HG03280 (cell line): ENCODE results near the gene DSTN.

Experiments
- ATAC-seq: cut with Tn5 transposase; IDR thresholded peaks from one replicate; pipeline ENCODE4 v1.9.1; 2021; ENCODE audit warnings: mild to moderate bottlenecking, moderate library complexity; ENCODE audit not compliant: unreplicated experiment

The DSTN gene

DNA sequence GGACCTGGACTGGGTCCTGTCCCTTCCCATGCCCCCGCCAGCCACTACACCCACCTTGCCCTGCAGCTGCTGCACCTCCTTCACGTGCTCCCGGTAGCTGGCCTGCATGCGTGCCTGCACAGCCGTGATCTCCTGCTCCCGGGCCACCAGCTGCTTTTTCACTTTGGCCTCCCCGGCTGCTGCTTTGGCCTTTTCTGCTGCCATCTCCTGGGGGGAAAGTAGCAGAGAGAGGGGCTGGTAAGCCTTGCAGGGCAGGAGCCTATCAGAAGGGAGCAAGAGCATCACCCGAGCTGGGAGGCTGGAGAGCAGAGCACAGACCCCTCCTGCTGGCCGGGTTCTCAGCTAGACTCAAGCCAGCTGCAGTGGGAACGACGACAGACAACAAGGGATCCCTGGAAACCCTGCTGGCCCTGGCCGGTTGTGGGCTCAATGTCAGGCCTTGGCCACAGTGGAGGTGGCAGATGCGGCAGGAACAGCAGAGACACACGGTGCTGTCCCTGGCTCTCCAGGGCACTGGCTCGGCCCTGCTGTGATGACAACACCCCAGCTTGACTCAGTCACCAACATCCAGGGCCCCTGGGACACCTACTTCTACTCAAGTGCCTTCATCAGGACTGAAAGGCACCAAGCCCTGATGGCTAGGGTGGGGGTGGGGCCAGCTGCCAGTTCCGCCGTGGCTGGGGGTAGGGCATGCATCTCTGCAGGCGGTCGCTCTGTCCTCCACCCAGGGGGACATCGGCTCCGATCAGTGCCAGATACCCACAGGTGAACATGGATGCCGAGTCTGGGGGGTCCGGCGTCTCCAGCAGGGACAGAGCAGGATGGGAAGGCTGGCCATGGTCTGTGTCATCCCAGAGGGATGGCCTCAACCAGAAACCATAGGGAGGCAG is 66.9 kb downstream of the DSTN start:
- no peak for ATAC-seq

GRCh38 chr20:17637413-17637780 is 67.5 kb downstream of the DSTN start:
- no peak for ATAC-seq

GRCh38 chr20:17637985-17638640 is 68.2 kb downstream of the DSTN start:
- ATAC-seq, result no peak

DNA sequence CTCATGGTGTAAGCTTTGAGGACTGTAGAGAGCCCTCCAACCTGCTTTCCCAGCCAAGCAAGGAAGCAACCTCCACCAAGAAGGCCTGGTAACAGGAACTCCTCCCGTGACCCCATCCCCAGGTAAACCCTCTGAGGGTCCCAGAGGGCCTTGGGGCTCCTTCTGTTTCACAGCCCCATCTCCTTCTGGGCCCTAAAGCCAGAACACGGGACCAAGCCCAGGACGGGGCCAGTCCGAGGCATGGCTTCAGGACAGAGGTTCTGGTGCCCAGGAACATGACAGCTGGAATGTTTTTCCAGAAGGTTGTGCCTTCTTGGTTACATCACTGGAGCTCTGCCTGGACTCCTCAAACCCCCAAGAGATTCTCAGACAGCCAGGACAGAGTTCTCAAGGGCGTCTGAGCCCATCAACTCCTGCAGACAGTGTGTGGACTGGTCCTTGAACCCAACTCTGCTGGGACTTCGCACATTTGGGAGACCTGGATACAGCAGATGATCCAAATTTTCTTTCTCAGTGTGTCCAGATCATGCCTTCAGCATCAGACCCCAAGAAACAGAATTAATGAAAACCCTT is 69.0 kb downstream of the DSTN start:
- ATAC-seq, result no peak

DNA sequence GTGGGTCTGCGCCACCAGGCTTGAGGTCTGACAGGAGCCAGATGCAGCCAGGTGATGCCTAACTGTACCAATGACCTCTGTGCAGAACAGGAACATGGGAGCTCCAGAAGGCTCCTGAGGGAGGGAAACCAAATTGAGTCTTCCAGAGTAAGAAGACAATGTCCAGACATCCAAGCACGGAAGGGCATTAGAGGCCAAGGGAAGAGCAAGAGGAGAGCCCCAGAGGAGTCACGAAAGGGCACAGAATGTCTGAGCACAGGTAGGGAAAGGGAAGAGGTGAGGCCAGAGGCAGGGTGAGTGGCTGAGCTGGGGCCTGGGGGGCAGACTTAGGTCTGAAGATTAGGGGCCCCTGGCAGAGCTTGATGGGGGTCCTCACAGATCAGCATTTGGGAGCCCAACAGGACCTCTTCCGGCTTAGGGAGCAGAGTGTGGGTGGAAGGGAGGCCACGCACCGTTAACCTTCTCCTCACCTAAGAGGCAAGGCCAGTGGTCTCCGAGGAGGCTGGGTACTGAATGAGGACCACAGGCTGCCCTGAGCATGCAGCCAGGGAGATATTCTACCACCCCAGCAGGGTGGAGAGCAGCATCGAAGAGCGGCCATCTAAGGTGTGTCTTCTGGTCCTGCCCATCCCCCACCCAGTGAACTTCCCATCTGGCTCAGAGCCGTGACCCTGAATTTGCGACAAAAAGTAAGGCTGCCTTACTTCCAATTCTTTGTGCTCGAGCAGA is 70.4 kb downstream of the DSTN start:
- ATAC-seq, result no peak

GRCh38 chr20:17640875-17641378 is 71.1 kb downstream of the DSTN start:
- ATAC-seq, result no peak

- no peak for ATAC-seq
These were observed 71.7 kb downstream of the DSTN start for GRCh38 chr20:17641520-17641964.

GRCh38 chr20:17641993-17642392 is 72.1 kb downstream of the DSTN start:
- no peak for ATAC-seq

DNA sequence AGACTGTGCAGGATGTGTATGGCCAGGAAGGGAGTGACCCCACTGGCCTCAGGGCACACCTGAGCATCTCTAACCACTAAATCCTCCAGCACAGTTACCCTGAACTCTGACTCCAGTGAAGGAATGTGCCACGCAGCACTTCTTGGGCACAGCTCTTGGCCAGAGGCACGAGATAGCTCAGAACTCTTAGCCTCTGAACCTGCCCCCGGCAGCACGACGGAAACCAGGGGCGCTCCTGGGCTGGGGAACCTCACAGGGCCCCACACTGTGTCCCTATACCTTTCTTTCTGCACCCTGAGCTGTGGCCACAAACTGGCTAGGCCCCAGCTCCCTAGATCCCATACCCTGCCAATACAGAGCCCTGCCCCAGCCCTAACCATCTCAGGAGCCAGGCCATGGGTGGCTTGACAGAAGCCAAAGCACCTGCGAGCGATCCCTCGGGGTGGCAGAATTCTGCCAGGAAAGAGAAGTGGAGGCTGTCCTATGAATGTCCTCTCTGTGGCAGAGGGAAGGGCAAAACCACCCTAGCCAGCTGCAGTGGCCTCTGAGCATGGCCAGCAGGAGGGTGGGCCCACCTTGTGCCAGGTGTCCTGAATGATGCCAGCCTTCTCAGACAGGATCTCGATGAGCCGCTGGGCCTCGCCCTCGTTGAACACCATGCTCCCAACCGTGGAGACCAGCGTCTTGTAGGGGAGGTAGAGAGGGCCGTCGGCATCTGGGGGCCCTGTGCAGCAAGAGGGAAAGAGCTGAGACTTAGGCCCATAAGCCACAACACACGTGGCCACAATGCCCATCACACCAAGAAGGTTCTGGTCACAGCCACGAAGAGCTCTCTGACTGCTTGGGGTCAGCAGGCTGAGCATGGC is 72.8 kb downstream of the DSTN start:
- ATAC-seq, result no peak

DNA sequence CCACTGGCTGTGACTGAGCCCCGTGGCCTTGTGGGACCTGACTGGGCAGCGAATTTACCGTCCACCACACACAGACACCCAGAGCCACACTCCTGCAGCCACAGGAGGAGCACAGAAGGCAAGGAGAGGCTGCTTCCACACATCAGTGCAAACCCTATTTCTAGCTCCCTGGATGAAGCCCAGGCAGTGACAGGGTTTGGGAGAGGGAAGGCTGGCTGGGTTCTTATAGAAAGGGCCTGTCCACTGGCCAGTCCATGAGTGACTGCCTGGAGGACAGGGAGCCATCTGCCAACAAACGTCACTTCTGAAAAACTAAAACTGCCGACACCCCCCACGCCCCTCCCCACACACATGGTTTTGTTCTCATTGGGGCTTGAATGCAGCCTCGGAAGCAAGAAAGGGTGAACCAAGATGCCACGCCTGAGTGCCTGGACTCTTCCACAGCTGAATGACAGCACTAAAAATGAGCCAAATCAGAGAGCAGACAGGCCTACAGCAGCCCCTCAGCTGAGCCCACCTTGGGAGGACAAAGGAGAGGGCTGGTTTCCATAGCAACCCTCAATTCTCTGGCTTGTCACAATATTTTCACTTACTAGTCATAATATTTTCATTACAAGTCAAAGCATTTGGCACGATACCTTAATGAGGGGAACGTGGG is 73.8 kb downstream of the DSTN start:
- ATAC-seq, result no peak

DNA sequence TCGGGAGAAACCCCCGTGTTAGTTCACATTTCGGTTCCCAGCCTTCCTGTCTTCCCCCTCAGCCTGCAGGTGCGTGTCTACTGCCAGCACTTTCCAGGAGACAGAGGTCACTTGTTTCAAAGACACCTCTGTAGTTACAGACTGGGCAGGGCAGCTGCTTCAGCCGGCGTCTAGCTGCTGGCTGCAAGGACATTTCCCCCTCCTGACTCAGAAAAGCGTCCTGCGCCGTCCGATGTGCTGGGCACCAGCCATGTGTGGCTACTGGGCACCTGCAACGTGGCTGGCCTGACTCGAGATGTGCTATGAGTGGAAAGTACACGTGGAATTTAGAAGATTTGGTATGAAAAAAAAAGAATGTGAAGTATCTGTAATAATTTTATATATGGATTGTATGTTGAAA is 74.6 kb downstream of the DSTN start:
- no peak for ATAC-seq

DNA sequence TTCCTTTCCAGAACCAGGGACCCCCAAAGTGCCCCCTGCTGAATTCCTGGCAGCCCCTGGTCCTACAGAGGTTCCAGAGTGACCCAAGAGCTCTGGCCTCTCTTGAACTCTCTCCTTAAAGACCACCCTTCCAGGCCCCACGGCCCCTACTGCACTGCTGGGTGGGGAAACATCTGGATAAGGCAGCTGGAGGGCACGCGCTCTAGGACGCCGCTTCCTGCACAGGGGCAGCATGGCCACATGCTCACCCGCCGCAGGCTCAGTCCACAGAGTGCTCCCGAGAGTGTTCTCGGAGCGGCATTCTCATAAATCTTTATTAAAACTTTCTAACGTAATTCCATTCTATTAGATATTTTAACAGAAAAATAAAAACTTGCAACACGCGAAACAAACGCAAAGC is 75.1 kb downstream of the DSTN start:
- no peak for ATAC-seq

- ATAC-seq, result no peak
These were observed 75.8 kb downstream of the DSTN start for GRCh38 chr20:17645546-17646208.

DNA sequence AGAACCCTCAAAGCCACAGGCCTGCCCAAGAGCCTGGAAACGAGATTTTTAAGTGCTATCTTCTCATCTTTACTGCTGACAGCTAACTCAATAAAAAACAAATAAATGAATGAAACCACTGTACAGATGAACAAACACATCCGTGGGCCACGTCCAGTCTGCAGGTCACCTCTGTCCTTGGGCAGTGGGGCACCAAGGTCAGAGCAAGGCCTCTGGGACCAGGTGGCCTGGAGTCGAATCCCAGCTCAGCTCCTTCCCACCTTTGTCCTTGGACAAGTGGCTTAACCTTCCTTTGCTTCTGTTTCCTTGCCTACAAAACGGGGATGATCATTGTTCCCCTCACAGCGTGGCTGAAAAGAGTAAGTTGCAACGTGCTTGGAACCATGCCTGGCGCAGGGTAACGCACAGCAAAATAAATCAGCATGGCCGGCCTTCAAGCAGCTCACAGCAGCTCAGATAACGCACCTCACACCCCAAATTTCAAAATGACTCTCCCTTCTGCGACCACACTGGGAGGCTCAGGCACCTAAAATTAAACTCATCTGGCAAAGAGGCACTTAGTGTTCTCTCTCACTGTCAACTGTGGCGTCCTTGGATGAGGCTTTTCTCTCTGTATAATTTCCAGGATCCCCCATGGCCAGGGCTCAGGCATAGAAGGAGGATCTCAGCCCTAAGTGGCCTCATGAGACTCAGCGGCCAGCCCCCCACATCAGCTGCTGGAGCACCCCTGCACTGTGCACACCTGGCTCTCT is 76.5 kb downstream of the DSTN start:
- ATAC-seq, result no peak

DNA sequence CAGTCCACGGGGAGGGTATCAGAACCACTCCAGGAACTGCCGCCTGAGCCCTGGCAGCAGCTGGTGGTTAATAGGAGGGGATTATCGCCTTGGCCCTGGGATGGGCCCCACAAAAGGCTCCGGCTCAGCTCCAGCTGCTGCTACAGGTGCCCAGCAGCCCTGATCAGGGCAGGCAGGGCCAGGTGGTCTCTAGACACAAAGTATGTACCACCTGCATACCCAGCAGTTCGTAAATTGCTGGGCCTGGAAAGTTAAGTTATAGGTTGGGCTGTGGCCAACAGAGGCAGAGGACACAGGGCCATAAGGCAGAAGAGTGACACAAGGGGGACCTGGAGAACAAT is 77.1 kb downstream of the DSTN start:
- ATAC-seq, result no peak

DNA sequence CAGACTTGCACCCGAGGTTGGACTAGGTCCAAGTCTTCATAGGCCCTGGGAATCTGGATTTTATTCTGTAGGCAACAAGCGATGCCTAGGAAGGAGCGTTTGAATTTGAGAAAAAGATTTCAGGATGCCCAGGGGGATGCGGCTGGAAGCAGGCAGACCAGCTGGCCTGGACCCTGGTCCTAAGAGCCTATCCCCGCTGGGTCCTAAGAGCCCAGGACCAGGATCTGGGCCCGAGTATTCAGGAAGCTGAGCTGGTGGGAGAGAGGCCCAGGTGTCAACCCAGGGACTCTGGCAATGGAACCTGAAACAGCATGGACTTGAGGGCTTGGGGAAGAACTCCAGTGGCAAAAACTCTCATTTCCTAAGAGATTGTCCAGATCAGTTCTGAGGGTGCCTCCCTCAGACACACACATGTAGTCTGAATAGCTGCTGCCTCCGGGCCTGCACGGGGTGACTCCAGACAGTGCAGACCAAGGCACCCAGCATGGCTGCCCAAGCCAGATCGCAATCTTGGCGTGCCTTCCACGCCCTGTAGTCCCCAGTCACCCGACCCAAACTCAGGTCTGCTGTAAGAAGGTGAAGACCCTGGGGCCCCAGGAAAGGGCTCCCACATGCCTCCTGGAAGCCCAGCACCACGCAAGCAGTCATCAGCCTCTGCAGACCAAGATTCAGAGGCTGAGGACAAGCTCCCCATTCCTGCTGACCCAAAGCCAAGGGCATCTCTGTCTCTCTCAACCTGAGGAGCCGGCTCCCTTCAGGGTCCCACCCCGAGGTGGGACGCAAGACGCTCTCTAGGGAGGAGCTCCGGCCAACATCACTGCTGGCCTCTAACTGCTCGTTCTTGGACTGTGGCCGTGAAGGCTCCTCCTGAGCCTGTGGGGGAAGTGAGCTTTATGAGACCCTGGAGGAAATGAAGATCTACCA is 77.8 kb downstream of the DSTN start:
- ATAC-seq, result no peak

DNA sequence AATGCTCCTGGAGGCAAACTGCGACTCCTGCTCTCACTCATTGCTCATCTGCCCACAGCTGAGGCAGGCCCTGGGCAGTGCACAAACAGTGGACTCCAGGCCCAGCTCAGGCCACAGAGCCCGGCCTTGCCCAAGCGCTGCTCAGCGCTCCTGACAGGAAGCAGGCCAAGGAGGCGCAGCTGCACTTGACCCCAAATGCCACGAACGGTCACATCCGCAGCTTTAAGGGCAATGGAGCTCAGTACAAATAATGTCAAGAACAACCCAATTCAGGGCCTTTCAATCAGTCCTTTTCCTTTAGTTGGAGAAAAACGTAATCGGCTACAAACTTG is 78.4 kb downstream of the DSTN start:
- ATAC-seq, result no peak
